Ascending aorta (tissue), 2 donors: Measurements from ENCODE around the gene A1CF. TPM values are rescaled to one million over a fixed set of nuclear protein-coding genes. Genes with fewer than 3 reads are reported as not detected.

Experiments used
- DNase-seq, 2 donors: peaks; one replicate each; pipeline ENCODE4 v3.0.0-alpha.2; 2019; ENCODE audit warnings: low spot score in 2 of 2
- H3K27ac ChIP-seq, 2 donors: fragments of 200-600 bp; sonication (generic); one replicate each; pipeline ENCODE4 v1.5.1; 2016 to 2017; ENCODE audit warnings: mild to moderate bottlenecking in 1 of 2
- H3K27me3 ChIP-seq: fragments of 200-600 bp; sonication (generic); one replicate; pipeline ENCODE4 v1.5.1; 2017
- H3K36me3 ChIP-seq, 2 donors: fragments of 200-600 bp; sonication (generic); one replicate each; pipeline ENCODE4 v1.5.1; 2016
- H3K4me1 ChIP-seq, 2 donors: fragments of 200-600 bp; sonication (generic); one replicate each; pipeline ENCODE4 v1.5.1; 2016 to 2017; ENCODE audit warnings: mild to moderate bottlenecking in 1 of 2
- H3K4me3 ChIP-seq, 2 donors: fragments of 200-600 bp; sonication (generic); one replicate each; pipeline ENCODE4 v1.5.1; 2016 to 2017; ENCODE audit warnings: mild to moderate bottlenecking in 1 of 2
- H3K9me3 ChIP-seq, 2 donors: fragments of 200-600 bp; sonication (generic); one replicate each; pipeline ENCODE4 v1.5.1; 2016
- CTCF ChIP-seq, 3 experiments: fragments of 200-600 bp in 2 of 3; fragments of 450-650 bp in 1 of 3; sonication (generic) in 2 of 3; IDR thresholded peaks; one replicate each; pipeline ENCODE4 v1.5.1; 2016 to 2019; ENCODE audit warnings: antibody characterized with exemption in 3 of 3, mild to moderate bottlenecking in 1 of 3, moderate library complexity in 1 of 3
- intact Hi-C: fragments of 100-400 bp; cut with DNase I; formaldehyde crosslinking; loops from one replicate; pipeline ENCODE4 v1.15.1; 2023
- total RNA-seq: library from RNA; depleted of rRNA; stranded (reverse); fragments of >200 nt; gene quantifications from one replicate; pipeline ENCODE4 v1.1.0, GENCODE V29; 2016

The A1CF gene
- total RNA-seq, 1 donor from 2014 or later = not detected

DNA sequence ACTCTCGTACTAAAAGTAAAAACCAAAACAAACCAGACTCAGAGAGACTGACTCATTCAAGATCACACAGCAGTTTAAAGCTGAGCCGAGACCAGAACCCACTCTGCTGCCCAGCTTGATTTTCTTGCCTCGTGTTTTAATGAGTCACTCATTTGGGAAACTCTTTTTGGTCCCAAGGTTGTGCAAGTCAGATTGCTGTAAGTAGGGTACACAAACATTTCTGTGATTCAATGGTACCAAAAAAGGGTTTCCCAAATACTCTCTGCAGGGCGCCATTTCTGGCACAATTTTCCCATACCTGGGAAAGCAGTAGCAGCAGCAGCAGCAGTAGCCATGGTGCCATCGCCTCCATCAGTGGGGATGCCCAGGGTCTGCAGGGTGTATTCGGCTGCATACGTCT, 75.8 kb downstream of the A1CF start:
- Histone ChIP-seq H3K36me3 (no peaks in the 10 kb centered on the region), H3K27ac (no peak overlapping the region), H3K27me3 (no peaks in the 10 kb centered on the region), H3K9me3 (no peaks in the 10 kb centered on the region), H3K4me1 (no peaks in the 10 kb centered on the region), H3K4me3 (no peak overlapping the region)
- TF ChIP-seq CTCF (IDR thresholded peaks at IDR 0.05) = no peak
- intact Hi-C loops = no loop called here
- DNase-seq = no peak

- TF ChIP-seq CTCF (IDR thresholded peaks at IDR 0.05) = no peak
- intact Hi-C loops = no loop called here
- Histone ChIP-seq H3K27me3 (no peaks in the 10 kb centered on the region), H3K4me1 (no peaks in the 10 kb centered on the region), H3K4me3 (no peak overlapping the region), H3K27ac (no peak overlapping the region), H3K36me3 (no peaks in the 10 kb centered on the region), H3K9me3 (no peaks in the 10 kb centered on the region)
- no peak for DNase-seq
Measured at GRCh38 chr10:50807851-50808776, 77.3 kb downstream of the A1CF start.

GRCh38 chr10:50805981-50806622, 79.3 kb downstream of the A1CF start:
- intact Hi-C loops = no loop called here
- TF ChIP-seq CTCF (IDR thresholded peaks at IDR 0.05) = no peak
- Histone ChIP-seq H3K9me3 (no peaks in the 10 kb centered on the region), H3K36me3 (no peaks in the 10 kb centered on the region), H3K4me1 (no peaks in the 10 kb centered on the region), H3K27ac (no peak overlapping the region), H3K27me3 (no peaks in the 10 kb centered on the region), H3K4me3 (no peak overlapping the region)
- DNase-seq = no peak

- no peaks in the 10 kb centered on the region for H3K36me3 ChIP-seq
Measured at GRCh38 chr10:50799595-50799994, 85.8 kb downstream of the A1CF start.

DNA sequence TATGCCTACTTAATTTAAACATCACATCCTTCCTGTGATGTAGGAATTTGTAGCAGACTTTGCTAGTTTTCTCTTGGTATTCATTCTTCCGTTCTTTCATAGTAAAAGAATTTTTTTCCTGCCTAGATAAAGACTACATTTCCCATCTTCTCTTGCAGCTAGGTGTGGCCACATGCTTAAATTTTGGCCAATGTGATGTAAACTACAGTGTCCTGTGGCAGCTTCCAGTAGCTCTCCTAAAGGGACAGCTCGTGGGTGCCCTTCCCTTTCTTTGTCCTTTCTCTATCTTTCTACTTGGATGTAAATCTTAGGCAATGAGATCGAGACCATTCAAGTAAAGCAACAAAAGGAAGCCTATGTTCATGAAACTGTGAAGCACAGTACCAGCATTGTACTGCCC, 87.1 kb downstream of the A1CF start:
- Histone ChIP-seq H3K36me3 (no peaks in the 10 kb centered on the region), H3K4me1 (no peaks in the 10 kb centered on the region), H3K9me3 (no peaks in the 10 kb centered on the region), H3K27me3 (no peaks in the 10 kb centered on the region), H3K27ac (no peak overlapping the region), H3K4me3 (no peak overlapping the region)
- no peak for TF ChIP-seq CTCF (IDR thresholded peaks at IDR 0.05)
- intact Hi-C loops = no loop called here
- DNase-seq = no peak

More at GRCh38 chr10:50799595-50799994, 85.8 kb downstream of the A1CF start:
- Histone ChIP-seq H3K27ac (no peak overlapping the region), H3K27me3 (no peaks in the 10 kb centered on the region), H3K9me3 (no peaks in the 10 kb centered on the region), H3K4me1 (no peaks in the 10 kb centered on the region), H3K4me3 (no peak overlapping the region)
- no peak for DNase-seq
- TF ChIP-seq CTCF (IDR thresholded peaks at IDR 0.05) = no peak
- intact Hi-C loops = no loop called here
